Adrenal gland (tissue), 12 donors: ENCODE data around the gene CDYL. TPM values are rescaled to one million over a fixed set of nuclear protein-coding genes. Genes with fewer than 3 reads are reported as not detected.

Experiments
- DNase-seq, 7 donors: peaks; one replicate each; pipeline ENCODE4 v3.0.0-alpha.2; 2019 to 2020
- H3K27ac ChIP-seq, 5 donors: fragments of 200-600 bp; sonication (generic) in 4 of 5; 1 replicate in 3 of 5; 2 replicates in 2 of 5; pipeline versions ENCODE4 v1.5.1 to v1.8.0; 2016 to 2020; ENCODE audit warnings: mild to moderate bottlenecking in 1 of 5
- H3K27me3 ChIP-seq: fragments of 200-600 bp; 2 replicates; pipeline ENCODE4 v1.8.0; 2021
- H3K36me3 ChIP-seq, 2 donors: fragments of 200-600 bp; replicated peaks in 1 of 2; 1 replicate in 1 of 2; 2 replicates in 1 of 2; pipeline versions ENCODE4 v1.5.1 to v1.8.0; 2018 to 2022
- H3K4me1 ChIP-seq, 2 donors: fragments of 200-600 bp; replicated peaks in 1 of 2; 1 replicate in 1 of 2; 2 replicates in 1 of 2; pipeline versions ENCODE4 v1.5.1 to v1.8.0; 2018 to 2021
- H3K4me3 ChIP-seq, 4 donors: fragments of 200-600 bp; sonication (generic) in 3 of 4; one replicate each; pipeline ENCODE4 v1.5.1; 2016 to 2018
- H3K9me3 ChIP-seq, 3 donors: fragments of 200-600 bp; sonication (generic) in 1 of 3; replicated peaks in 1 of 3; 1 replicate in 2 of 3; 2 replicates in 1 of 3; pipeline versions ENCODE4 v1.5.1 to v1.8.0; 2016 to 2021
- POLR2A ChIP-seq, 2 donors: fragments of 450-650 bp; IDR thresholded peaks; one replicate each; pipeline ENCODE4 v1.6.1; 2017; ENCODE audit warnings: antibody characterized with exemption in 2 of 2, mild to moderate bottlenecking in 2 of 2, moderate library complexity in 1 of 2
- WGBS, 4 donors: extraction: QIAGEN DNeasy Blood & Tissue Kit in 2 of 4; methylation state at CpG; one replicate each; pipeline versions ENCODE4 v1.1.5 to v1.1.7; 2013 to 2017; 5-methylcytosine and 5-hydroxymethylcytosine counted together
- intact Hi-C, 2 donors: fragments of 100-400 bp; cut with DNase I; formaldehyde crosslinking; loops; one replicate each; pipeline versions ENCODE4 v1.14.1 to v1.15.0; 2022 to 2023
- polyA plus RNA-seq, 3 donors: library from polyadenylated mRNA; stranded (reverse); fragments of 200-250 nt in 2 of 3; fragments of 350-450 nt in 1 of 3; fragmentation: Illumina TruSeq in 1 of 3; extraction: RNeasy Lipid Tissue Mini Kit (QIAGEN cat#74804) in 1 of 3; gene quantifications; one replicate each; pipeline ENCODE4 v1.2.3, GENCODE V29; 2013 to 2014
- total RNA-seq, 9 donors: library from RNA; depleted of rRNA in 4 of 9; stranded (reverse); fragments of >200 nt in 4 of 9; fragments of 120-200 nt in 1 of 9; fragmentation: NEBNext Ultra II Directional in 1 of 9; extraction: Animal tissue kit (Norgen Biotek cat#: 25700) in 1 of 9; gene quantifications; one replicate each; pipeline versions ENCODE4 v1.1.0 to v1.2.4, GENCODE V29; 2013 to 2023
- TF ChIP-seq, protein P1 (sequence below), 6 experiments: fragments of 450-650 bp in 4 of 6; fragments of 200-600 bp in 2 of 6; sonication (generic) in 1 of 6; IDR thresholded peaks; 1 replicate in 5 of 6; 2 replicates in 1 of 6; pipeline versions ENCODE4 v1.5.1 to v1.8.0; 2016 to 2021; ENCODE audit warnings: antibody characterized with exemption in 6 of 6, mild to moderate bottlenecking in 2 of 6, moderate library complexity in 1 of 6
- donor health status: healthy with polysubstance abuse.
- donor health status: Bipolar disorder and iron deficiency.
- donor health status: DM: yes; HTN: yes; CAD: no.
- donor health status: DM: no; HTN: no; CAD: no.
- donor health status: DM: no; HTN: no; CAD: no.
- donor health status: DM: yes; HTN: yes; CAD: no.

CDYL gene
- total and polyA plus RNA-seq, 12 donors: 3.3 to 47.1 (median 24.8) TPM

GRCh38 chr6:4977468-4977867 is 201.3 kb downstream of the CDYL start:
- no peak for DNase-seq
- H3K9me3 ChIP-seq: peaks cover 0 to 9% (median 0%) of the 10 kb centered on the region in 3 donors
- H3K4me3 ChIP-seq: no peak overlapping the region
- intact Hi-C loops: no loop called here
- no peaks in the 10 kb centered on the region for H3K36me3 ChIP-seq
- 67 to 75% (median 71%) methylated on average over 5 of the region's 5 CpGs for WGBS, 4 donors
- no peaks in the 10 kb centered on the region for H3K4me1 ChIP-seq
- no peaks in the 10 kb centered on the region for H3K27me3 ChIP-seq
- TF ChIP-seq, protein P1, sequence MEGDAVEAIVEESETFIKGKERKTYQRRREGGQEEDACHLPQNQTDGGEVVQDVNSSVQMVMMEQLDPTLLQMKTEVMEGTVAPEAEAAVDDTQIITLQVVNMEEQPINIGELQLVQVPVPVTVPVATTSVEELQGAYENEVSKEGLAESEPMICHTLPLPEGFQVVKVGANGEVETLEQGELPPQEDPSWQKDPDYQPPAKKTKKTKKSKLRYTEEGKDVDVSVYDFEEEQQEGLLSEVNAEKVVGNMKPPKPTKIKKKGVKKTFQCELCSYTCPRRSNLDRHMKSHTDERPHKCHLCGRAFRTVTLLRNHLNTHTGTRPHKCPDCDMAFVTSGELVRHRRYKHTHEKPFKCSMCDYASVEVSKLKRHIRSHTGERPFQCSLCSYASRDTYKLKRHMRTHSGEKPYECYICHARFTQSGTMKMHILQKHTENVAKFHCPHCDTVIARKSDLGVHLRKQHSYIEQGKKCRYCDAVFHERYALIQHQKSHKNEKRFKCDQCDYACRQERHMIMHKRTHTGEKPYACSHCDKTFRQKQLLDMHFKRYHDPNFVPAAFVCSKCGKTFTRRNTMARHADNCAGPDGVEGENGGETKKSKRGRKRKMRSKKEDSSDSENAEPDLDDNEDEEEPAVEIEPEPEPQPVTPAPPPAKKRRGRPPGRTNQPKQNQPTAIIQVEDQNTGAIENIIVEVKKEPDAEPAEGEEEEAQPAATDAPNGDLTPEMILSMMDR (IDR thresholded peaks at IDR 0.05): no peak
- TF ChIP-seq POLR2A (IDR thresholded peaks at IDR 0.05): no peak
- H3K27ac ChIP-seq: no peak overlapping the region

DNA sequence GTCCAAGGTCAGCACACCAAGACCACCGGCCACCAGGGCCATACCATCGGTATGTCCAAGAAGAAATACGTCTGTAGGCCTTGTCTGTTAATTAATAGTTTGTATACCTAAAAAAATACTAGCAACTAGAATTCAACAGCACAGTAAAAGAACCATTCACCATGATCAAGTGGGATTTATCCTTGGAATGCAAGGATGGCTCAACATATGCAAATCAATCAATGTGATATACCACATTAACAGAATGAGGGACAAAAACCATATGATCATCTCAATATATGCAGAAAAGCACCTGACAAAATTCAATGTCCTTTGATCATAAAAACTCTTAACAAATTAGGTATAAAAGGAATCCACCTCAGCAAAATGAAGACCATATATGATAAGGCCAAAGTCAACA is 203.2 kb downstream of the CDYL start:
- TF ChIP-seq POLR2A (IDR thresholded peaks at IDR 0.05): no peak
- TF ChIP-seq, protein P1 (IDR thresholded peaks at IDR 0.05): no peak
- Histone ChIP-seq H3K27me3 (no peaks in the 10 kb centered on the region), H3K27ac (no peak overlapping the region), H3K4me1 (no peaks in the 10 kb centered on the region), H3K36me3 (no peaks in the 10 kb centered on the region), H3K4me3 (no peak overlapping the region), H3K9me3 (peaks cover 0 to 9% (median 0%) of the 10 kb centered on the region in 3 donors)
- DNase-seq: no peak
- 60 to 80% (median 63%) methylated on average over 3 of the region's 3 CpGs for WGBS, 4 donors
- intact Hi-C loops: no loop called here

DNA sequence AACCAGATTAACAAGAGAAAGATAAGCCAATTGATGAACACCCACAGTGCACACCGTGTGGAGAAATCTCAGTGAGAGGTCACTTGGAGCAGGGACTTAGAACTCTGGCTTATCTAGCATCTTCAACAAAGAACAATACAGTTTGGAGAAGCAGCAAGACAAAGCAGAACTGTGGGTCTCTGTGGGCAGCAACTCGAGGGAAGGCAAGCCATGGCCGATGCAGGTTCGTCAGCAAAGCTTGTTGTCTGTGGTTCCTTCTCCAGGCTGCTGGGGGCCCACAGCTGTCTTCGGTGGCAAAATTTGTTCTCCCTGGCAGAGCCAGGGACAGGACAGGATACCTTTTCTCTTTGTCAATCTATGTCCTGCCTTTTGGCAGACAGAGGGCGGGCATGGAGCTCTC is 205.6 kb downstream of the CDYL start:
- Histone ChIP-seq H3K27ac (no peak overlapping the region), H3K27me3 (no peaks in the 10 kb centered on the region), H3K36me3 (no peaks in the 10 kb centered on the region), H3K4me1 (no peaks in the 10 kb centered on the region), H3K9me3 (peaks cover 0 to 9% (median 0%) of the 10 kb centered on the region in 3 donors), H3K4me3 (no peak overlapping the region)
- no peak for DNase-seq
- TF ChIP-seq POLR2A (IDR thresholded peaks at IDR 0.05): no peak
- TF ChIP-seq, protein P1 (IDR thresholded peaks at IDR 0.05): no peak
- intact Hi-C loops: no loop called here
- WGBS, 4 donors: 63 to 74% (median 66%) methylated on average over 5 to 6 of the region's 6 CpGs

- 55 to 84% (median 77%) methylated on average over 4 to 6 of the region's 6 CpGs for WGBS, 4 donors
- no peak for DNase-seq
- no peaks in the 10 kb centered on the region for H3K4me1 ChIP-seq
- peaks cover 0 to 9% (median 0%) of the 10 kb centered on the region in 3 donors for H3K9me3 ChIP-seq
- no peaks in the 10 kb centered on the region for H3K27me3 ChIP-seq
- intact Hi-C loops: no loop called here
- no peaks in the 10 kb centered on the region for H3K36me3 ChIP-seq
- H3K27ac ChIP-seq: no peak overlapping the region
- TF ChIP-seq, protein P1 (IDR thresholded peaks at IDR 0.05): no peak
- no peak for TF ChIP-seq POLR2A (IDR thresholded peaks at IDR 0.05)
- no peak overlapping the region for H3K4me3 ChIP-seq
These were observed 207.1 kb downstream of the CDYL start for GRCh38 chr6:4983322-4983721.
